ENCODE results near the gene SYT17. TPM values are rescaled to one million over a fixed set of nuclear protein-coding genes. Genes with fewer than 3 reads are reported as not detected.

SYT17 gene
- total RNA-seq, 1 experiment from 2014 or later: 10.3 TPM

GRCh38 chr16:19254611-19255010, 86.6 kb downstream of the SYT17 start:
- H3K79me2 ChIP-seq (ENCODE audit: insufficient read depth, low read length): no peaks in the 10 kb centered on the region
- ATAC-seq: no peak
- H3K36me3 ChIP-seq (ENCODE audit: control insufficient read depth in 1 of 2, insufficient read depth in 2 of 2, low read length in 2 of 2): no peaks in the 10 kb centered on the region
- no peaks in the 10 kb centered on the region for H3K4me1 ChIP-seq (ENCODE audit: control insufficient read depth in 1 of 2, insufficient read depth in 2 of 2, low read length in 2 of 2)
- POLR2A ChIA-PET: no interaction called here
- no TSS peak for BruUV-seq (replicated peaks)
- no peak overlapping the region for H3K9ac ChIP-seq (ENCODE audit: low read length)
- RAD21 ChIA-PET (ENCODE audit: low non-redundant PET in 1 of 2, low total read pairs in 2 of 2, uncharacterized antibody in 2 of 2, unreplicated experiment in 2 of 2): no interaction called here
- no peaks in the 10 kb centered on the region for H4K20me1 ChIP-seq (ENCODE audit: insufficient read depth)
- H3K4me3 ChIP-seq (replicated peaks in 1 of 2; ENCODE audit: low read depth in 1 of 2, low read length in 2 of 2): no peak overlapping the region
- TF ChIP-seq CEBPB (IDR thresholded peaks at IDR 0.05; ENCODE audit: low read depth) (no peak), REST (IDR thresholded peaks at IDR 0.05; ENCODE audit: low read depth) (no peak), RAD21 (IDR thresholded peaks at IDR 0.05; ENCODE audit: low read depth) (no peak), SRF (IDR thresholded peaks at IDR 0.05; ENCODE audit: low read depth) (no peak)
- no peaks in the 10 kb centered on the region for H3K27me3 ChIP-seq (ENCODE audit: insufficient read depth, low read length)
- no peaks in the 10 kb centered on the region for H3K9me2 ChIP-seq (ENCODE audit: insufficient read depth)
- CTCF ChIA-PET: no interaction called here
- H3K4me2 ChIP-seq (ENCODE audit: low read length): no peak overlapping the region
- no peaks in the 10 kb centered on the region for H3K9me3 ChIP-seq (ENCODE audit: control insufficient read depth in 1 of 2, insufficient read depth in 1 of 2, low read depth in 1 of 2, low read length in 2 of 2)
- H2AFZ ChIP-seq (ENCODE audit: low read depth, low read length, poor library complexity, severe bottlenecking): no peak overlapping the region
- intact Hi-C loops (cut with micrococcal nuclease): no loop called here
- no peak for DNase-seq (ENCODE audit: low read depth, low spot score)
- H3K27ac ChIP-seq (ENCODE audit: low read depth, low read length): no peak overlapping the region

- no peak overlapping the region for H3K4me3 ChIP-seq (replicated peaks in 1 of 2; ENCODE audit: low read depth in 1 of 2, low read length in 2 of 2)
- ChIA-PET POLR2A (no interaction called here), CTCF (no interaction called here), RAD21 (ENCODE audit: low non-redundant PET in 1 of 2, low total read pairs in 2 of 2, uncharacterized antibody in 2 of 2, unreplicated experiment in 2 of 2) (no interaction called here)
- no peaks in the 10 kb centered on the region for H3K4me1 ChIP-seq (ENCODE audit: control insufficient read depth in 1 of 2, insufficient read depth in 2 of 2, low read length in 2 of 2)
- no peaks in the 10 kb centered on the region for H3K27me3 ChIP-seq (ENCODE audit: insufficient read depth, low read length)
- no peaks in the 10 kb centered on the region for H3K9me2 ChIP-seq (ENCODE audit: insufficient read depth)
- no peaks in the 10 kb centered on the region for H4K20me1 ChIP-seq (ENCODE audit: insufficient read depth)
- no peaks in the 10 kb centered on the region for H3K9me3 ChIP-seq (ENCODE audit: control insufficient read depth in 1 of 2, insufficient read depth in 1 of 2, low read depth in 1 of 2, low read length in 2 of 2)
- no peak for DNase-seq (ENCODE audit: low read depth, low spot score)
- no TSS peak for BruUV-seq (replicated peaks)
- H3K79me2 ChIP-seq (ENCODE audit: insufficient read depth, low read length): no peaks in the 10 kb centered on the region
- intact Hi-C loops (cut with micrococcal nuclease): no loop called here
- H3K36me3 ChIP-seq (ENCODE audit: control insufficient read depth in 1 of 2, insufficient read depth in 2 of 2, low read length in 2 of 2): no peaks in the 10 kb centered on the region
- TF ChIP-seq YY1 (IDR thresholded peaks at IDR 0.05; ENCODE audit: extremely low read depth, insufficient replicate concordance, low read depth, low read length) (no peak), TCF7L2 (IDR thresholded peaks at IDR 0.05; ENCODE audit: borderline replicate concordance, extremely low read depth, insufficient read depth, insufficient read length) (no peak), CEBPB (IDR thresholded peaks at IDR 0.05; ENCODE audit: low read depth) (no peak), SRF (IDR thresholded peaks at IDR 0.05; ENCODE audit: low read depth) (no peak), CBX3 (IDR thresholded peaks at IDR 0.05; ENCODE audit: low read depth) (no peak), ELF1 (IDR thresholded peaks at IDR 0.05; ENCODE audit: borderline replicate concordance, low read depth) (no peak)
- H3K9ac ChIP-seq (ENCODE audit: low read length): no peak overlapping the region
- ATAC-seq: no peak
- H2AFZ ChIP-seq (ENCODE audit: low read depth, low read length, poor library complexity, severe bottlenecking): no peak overlapping the region
- H3K27ac ChIP-seq (ENCODE audit: low read depth, low read length): no peak overlapping the region
- H3K4me2 ChIP-seq (ENCODE audit: low read length): no peak overlapping the region
Measured at GRCh38 chr16:19264123-19264673, 96.2 kb downstream of the SYT17 start.
